Activated CD4-positive, CD25-positive, alpha-beta regulatory T cell treated with anti-CD3 and anti-CD28 coated beads, Interleukin-2, amount 50 U/mL, for 72 hours (primary cell): Measurements from ENCODE around the gene ADCY7.
"Not testable (repeated sequence)": the region's sequence is repeated elsewhere in the genome, so short reads cannot be mapped to it uniquely, and the experiment has no call there.

Experiments
- DNase-seq: peaks from one replicate; pipeline ENCODE4 v3.0.0; 2021

Gene ADCY7

DNA sequence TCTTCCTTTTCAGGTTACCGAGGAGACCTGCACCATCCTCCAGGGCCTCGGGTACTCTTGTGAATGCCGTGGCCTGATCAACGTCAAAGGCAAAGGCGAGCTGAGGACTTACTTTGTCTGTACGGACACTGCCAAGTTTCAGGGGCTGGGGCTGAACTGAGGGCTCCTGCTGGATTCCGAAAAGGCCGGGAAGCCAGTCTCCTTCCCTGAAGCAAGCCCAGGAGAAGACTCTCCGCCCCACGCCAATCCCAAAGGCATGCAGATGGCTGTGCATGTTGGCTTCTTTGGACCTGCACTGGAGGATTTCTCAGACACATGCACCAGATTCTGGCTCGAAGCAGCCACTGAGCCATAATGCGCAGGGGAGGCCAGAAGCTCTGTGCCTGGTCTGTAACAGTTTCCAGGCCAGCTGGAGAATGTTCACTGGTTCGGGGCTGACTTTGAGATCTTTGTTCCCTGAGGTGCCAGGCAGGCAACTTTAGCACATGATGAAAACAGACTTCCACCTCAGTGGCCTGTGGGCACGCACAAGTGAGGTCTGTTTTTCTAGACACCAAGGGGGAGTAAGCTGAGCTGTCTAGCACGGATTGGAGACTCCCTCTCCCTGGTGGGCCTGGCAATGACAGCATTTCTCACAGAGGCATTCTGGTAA is 49.1 kb downstream of the ADCY7 start:
- no peak for DNase-seq

DNA sequence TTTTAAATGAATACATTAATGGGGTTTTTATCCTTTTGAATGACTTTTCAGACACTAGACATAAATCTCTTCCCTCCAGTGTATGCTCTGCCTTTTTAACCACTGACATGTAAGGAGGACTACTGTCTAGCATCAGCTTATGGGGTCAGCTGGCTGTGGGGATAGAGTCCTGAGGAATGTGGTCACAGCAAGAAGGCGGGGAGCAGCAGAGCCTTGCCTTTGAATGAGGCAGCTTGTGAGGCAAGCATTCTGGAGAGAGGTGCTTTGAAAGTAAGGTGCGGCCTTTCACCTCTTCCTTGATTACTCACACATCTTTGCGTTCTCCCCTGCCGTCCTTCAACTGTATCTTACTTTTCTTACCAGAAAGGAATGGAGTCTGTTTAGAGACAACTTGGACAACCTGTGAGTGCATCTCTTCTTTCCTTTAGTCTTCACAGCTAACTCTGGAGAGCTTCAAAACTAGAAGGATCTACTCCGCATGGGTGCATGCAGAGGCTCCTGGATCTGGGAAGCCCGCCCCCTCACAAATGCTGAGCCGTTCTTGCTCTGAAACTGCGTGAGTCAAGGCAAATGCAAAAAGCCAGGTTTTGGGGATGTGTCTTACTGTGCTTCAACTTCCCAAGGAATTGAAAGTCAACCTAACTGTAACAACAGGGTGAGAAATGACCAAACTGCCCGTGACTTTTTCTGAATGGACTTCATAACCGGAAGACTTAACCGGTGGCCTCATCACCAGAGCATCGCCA is 49.9 kb downstream of the ADCY7 start:
- no peak for DNase-seq

DNA sequence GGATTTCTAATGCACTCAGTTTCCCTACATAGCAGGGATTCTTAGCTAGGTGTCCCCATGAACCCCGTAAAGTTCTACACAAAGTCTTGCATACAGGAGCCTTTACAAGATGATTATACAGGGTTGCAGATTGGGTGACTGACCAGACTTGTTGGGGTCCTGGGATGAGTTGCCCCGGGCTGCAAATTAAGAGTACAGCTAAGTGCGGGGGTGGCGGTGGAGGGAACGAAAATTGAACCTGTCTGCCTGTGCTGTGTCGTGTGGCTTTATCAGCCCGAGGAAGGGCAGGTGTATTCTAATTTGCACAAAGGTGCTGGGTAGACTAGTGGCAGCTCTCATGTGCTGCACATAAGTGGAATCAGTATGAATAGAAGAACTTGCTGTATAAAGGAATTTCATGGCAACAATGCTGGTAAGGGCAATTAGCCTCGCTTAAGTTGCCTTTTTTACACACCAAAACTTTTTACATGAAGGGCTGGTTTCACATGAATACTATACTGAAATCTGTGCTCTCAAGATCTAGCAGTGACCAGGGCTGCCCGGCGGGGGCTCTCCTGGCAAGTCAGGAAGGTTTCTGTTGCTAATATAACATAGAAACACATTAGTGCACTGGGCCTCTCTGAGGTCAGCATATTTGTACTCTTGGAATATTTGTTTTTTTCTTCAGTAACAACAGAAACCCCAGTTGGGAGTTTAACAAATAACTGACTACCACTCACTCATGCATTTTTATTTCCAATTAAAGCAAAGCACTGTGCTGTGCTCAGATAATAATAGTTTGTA is 50.7 kb downstream of the ADCY7 start:
- no peak for DNase-seq

DNA sequence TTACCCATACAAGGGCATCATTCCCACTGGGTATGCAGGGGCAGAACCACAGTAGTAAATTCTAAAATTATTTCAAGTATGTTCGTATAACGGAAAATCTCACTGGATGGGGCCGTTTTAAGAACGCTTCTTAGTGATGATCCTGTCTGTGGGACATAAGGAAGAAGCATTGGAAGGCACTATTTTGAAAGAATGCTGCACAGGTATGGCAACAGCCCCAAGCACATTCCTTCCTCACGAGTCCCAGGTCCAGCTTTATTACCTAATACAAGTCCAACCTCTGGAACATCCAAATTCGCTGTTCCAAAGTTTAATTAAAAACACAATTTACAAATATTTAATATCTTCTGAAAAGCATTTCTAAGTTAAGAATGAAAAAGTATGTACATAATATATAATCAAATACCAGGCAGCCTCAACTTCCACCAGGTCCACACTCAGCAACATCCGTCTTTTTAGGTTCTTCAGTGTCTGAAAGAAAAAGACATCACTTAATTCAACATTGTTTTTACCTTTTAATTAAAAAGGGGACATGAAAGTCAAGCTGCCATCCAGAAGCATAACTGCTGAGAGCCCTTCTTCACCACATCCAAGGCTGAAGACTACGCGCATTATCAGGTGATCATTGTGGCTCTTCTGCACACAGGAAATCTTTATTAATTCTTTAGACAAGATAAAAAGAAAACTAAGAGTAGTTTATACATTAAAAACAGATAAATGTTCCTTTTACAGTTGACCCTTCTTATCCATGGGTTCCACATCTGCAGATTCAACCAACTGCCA is 52.6 kb downstream of the ADCY7 start:
- DNase-seq, result no peak

DNA sequence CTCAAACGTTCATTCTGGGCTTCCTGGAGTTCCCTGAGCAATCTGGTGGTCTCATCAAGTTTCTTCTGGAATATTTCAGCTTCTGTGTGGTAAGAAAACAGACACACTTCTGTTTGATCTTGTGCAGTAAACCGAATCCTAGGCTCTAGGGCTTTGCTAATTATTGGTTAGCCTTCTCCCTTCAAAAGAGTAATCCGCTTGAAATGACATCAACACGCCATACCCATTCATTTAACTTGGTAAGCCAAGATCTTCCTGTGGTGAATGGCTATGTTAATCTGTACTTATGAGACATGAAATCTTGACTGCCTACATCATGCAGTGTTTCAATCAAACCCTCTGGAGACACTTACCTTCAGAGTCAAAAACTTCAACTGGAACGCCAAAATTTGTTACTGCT is 54.0 kb downstream of the ADCY7 start:
- no peak for DNase-seq

DNA sequence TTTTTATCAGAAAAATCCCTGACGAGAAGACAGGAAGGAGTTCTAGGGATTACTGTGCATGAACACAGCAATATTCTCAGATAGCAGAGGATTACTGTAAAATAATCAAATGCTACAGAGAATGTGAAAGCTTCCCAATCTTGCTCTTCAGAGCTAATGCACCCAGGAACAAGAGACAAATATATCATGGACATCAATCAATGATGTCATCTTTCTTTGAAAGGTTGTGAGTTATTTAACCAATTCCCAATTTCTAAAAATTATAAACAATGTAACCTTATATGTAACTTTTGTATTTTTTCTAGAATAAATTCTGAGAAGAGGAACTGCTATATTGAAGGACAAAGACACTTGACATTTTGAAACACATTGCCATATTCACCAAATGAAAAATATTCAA is 56.0 kb downstream of the ADCY7 start:
- no peak for DNase-seq

DNA sequence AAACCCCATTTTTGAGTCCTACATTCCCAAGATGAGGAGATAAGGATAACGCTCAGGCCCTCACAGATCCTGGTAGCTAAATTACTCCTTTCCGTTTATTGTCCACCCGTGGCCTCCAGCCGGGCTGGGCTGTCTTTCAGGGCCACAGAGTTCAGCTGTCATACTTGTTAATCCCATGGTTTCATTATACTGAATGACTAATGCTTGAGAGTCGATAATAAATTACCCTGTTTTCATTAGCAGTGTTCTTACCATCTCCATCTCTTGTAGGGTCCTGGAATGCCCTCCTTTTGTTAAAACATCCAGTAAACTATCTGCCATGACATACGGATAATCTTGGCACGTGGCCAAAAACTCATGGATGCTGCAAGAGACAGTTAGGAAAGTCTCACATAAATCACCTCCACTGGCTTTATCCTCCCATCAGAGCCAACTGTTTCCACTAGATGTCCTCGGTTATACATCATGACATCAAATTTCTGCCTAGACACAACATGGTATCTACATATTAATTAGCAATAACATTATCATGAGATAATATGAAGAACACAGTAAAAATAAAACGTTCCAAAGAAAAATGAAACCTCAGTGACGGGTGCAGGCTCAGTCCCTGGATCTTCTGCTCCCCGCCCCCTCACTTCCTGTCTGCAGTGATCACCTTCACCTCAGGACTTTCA is 57.1 kb downstream of the ADCY7 start:
- no peak for DNase-seq

DNA sequence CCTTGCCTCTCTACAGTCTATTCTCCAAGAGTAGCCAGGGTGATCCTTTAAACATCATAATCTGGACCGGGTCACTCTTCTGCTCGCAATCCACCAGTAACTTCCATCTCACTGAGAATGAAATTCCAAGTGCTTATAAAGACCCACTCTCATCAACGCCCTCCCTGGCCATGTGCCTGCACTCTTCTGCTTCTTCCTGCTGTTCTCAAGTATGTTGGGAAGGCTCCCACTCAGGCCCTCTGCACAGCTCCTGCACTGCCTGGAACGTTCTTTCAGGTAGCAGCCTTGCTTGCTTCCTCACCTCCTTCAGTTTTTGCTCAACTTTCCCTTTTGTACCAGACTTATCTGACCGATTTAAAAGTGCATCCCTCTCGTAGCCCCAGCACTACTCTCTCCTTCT is 58.0 kb downstream of the ADCY7 start:
- no peak for DNase-seq

DNA sequence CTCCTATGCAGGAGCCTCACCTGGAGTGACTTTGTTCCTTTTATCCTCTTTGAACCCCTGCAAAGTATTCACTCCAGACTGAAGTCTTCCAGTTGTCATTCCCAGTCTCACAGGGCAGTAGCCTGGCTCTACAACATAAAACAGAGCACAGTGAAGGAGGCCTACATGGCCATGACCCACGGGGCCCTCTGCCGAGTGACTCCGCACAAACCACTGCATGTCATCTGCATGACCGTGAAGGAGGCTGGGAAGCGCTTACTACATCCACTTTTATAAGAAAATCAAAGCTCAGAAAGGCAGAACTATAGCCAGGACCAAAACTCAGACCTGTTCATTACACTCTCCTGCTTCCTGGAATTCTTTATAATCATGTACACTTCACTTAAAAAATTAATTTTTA is 59.9 kb downstream of the ADCY7 start:
- no peak for DNase-seq

DNA sequence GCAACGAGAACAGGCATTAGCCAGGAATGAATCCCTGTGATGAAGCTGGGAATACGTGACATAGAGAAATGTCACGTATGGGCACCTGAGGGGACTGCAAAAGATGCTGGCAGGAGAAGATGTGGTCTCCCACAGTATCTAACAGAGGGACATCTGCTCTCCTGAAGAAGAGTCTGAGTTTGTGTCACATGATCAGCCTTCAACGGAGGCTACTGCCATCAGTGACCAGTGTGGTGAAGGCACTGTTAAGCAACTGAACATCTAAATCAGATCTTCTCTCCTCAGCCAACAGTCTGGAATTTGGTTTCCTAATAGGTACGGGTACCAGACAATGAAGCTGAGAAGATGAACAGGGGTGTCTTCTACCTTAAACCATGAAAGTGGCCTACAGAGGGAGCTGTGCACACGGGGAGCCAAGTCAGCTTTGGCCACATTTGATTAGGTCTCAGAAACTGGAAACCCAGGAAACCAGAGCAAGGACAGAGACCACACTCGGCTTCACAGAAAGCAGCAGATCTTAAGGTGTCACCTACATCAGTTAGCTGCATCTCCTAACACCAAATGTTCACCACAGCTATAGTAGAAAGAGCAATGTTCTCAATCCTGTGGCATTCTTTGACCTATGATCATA is 60.6 kb downstream of the ADCY7 start:
- no peak for DNase-seq

DNA sequence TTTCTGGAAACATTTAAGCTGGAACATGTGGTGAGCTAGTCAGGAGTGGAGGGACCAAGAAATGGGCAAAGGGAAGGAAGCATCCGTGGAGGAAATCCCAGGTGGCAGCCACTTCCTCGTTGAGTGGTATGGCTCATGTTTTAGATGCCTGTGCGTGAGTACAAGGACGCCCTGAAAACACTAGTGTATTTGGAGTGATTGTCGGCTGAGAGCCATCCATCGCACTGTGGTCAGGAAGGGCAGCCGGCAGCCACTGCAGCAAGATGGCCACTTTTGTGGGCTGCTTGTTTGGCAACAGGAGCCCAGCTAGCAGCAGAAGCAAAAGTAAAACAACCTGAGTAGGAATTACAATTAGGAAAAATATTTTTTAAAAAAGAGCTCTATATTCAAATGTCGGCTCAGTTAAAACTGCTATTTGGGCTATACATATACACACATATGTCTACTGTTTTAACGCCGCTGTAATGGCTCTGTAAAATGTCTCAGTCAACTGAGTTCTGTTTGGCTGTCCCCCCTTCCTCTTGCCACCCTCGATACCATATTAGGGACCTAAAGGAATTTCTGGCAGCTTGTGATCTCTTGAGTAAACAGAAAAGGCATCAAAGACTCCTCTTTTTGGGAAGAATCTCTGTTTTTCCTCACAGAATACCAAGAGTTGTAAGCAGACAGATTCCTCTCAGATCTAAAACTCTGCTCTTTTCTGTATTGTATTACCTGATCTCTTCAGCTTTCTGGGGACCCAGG is 63.3 kb downstream of the ADCY7 start:
- no peak for DNase-seq

DNA sequence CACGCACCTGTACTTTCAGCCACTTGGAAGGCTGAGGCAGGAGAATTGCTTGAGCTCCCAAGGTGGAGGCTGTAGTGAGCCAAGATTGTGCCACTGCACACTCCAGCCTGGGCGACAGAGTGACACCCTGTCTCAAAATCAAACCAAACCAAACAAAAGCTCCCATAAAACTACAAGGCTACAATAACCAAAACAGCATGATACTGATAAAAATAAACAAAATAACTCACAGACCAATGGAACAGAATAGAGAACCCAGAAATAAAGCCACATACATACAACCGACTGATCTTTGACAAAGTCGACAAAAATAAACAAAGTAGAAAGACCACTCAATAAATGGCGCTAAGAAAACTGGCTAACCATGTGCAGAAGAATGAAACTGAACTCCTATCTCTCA is 65.2 kb downstream of the ADCY7 start:
- DNase-seq, result no peak

DNA sequence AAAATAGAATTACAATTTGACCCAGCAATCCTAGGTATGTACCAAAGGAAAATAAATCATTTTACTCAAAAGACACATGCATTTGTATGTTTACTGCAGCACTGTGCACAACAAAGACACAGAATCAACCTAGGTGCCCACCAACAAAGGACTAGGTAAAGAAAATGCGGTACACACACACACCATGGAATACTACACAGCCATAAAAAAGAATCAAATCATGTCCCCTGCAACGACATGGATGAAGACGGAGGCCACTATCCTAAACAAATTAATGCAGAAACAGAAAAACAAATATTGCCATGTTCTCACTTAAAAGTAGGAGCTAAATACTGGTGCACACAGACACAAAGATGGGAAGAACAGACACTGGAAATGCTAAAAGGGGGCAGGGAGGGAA is 66.2 kb downstream of the ADCY7 start:
- no peak for DNase-seq

DNA sequence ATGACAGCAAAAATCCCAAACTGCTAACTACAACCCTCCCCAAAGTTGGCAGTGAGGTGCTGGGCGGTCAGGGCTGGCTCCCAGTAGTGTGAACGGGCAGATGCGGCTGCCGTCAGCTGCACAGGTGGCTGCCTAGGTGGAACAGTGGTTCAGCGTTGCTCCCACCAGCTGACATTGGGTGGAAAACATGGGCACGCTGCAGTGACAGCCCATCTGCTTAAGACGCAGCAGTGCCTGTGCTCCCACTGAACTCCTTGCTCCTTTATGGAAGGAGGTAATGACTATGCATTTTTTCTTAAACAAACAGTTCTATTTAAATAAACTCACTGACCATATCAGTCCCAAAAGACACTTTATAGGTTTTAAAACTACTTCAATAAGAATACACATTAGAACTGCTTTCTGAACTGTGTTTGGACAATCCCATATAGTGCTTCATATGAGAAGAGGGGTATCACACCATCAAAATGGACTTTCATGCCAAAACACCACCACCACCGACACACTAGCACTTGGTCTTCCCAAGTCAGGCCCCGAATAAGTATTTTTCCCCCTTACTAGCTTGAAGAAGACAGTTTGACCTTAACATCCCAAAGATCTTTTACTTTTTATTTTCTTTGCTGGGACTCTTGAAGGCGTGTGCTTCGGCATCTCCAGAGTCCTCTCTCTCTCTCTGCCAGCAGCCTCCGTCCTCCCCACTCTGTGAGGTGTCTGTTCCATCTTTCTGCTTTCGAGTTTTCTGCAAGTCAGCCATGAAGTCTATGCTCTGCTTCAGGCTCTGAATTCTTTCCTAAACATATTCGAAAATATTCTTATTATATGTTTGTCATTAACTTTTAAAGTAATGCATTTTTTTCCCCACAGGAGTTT is 68.0 kb downstream of the ADCY7 start:
- no peak for DNase-seq

DNA sequence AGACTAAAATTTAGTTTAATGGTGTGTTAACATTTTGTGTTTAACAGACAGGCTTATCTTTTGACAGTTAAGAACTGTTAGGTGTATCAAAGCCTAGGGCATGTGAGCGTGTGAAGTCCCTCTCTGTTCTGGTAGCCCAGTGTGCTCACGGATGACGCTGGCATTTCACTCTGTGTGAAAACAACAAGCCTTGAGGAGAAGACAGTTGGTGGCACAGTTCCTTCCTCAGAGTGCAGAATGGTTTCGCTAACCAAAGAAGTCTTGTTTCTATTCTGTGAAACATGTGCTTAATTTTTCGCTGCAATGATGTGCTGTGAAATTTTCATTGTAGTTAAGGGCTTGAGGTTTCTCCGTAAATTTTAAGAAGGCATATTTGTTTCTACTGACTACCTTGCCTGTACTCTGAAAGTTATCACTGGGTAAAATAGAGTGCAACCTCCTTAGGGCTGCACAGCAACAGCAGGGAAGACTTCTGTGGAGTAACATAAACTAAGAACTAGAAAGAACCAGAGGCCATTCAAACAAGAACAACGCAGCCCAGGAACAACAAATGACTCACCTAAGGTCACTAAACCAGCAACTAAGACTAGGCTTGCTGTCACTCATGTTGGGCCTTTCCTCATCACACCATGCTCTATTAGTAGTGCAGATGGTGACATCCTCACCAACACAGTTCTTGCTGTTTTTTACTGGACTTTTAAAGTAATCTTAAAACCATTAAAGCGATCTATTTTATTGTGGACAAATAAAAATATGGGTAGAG is 69.0 kb downstream of the ADCY7 start:
- DNase-seq, result no peak

DNA sequence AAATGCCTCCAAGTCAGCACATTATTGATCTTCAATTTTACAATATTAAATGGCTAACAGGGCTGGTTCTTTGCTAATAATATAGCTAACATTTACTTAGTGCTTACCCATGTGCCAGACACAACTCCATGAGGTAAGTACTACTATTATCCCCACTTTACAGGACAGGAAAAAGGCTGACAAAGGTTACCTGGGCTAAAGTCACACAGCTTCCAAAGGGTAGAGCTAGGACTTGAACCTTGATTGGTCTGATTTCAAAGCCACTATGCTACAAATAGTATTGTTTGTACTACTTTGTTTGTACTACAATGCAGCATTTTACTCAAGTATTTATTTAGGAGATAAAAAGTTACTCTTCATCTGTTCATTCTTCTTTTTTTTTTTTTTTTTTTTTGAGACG is 70.5 kb downstream of the ADCY7 start:
- no peak for DNase-seq

DNA sequence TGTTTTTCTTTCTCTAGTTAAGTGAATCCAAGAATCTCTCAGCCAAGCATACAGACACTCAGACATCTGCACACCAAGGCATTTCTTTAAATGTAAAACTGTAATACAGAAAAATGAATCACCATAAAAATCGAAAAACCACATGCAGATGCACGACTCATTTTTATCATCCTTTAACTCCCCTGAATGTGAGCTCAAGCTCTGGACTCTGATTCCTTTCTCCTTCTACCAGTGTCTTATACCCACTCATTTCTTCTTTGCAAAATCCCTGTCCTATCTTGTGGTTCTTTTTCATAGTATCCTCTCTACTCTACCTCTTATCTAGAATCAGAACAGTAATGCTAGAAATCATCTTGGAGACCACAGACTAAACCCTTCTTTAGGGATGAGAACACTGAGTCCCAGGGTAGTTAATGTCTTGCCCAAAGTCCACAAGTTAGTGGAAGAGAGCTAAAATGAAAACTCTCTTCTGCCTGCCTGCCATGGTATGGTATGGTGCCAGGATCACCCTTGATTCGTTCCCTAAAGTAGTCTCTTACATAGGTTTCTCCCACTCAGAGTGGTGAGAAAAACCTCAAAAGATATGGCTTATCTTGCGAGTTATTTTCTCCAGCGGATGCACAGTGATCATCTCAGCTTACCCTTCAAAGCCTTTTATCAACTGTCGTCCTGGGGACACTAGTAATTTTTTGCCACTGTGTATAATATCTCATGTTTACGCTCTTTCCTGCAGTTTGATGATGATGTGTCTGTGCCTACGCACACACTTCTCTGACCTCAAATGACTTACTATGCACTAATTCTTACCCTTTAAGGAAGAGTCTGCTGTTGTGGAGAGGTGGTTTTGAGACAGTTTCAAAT is 72.2 kb downstream of the ADCY7 start:
- no peak for DNase-seq

DNA sequence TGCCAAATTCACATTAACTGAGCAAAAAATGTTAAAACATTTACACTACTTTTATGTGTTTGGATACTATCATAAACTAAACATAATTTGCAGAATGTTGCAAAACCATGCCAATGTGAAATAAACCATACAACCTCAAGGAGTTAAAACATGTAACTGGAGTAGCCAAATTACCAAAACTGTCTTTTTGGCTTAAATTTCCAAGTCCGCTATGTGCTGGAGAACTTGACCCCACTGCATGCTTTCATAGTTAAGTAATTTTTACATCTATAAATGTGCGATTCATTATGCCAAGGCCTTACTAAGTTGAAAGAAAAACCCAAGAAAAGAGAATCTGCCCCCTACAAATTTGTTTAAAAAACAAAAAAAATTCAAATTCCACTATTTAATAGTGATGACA is 74.2 kb downstream of the ADCY7 start:
- DNase-seq, result no peak

DNA sequence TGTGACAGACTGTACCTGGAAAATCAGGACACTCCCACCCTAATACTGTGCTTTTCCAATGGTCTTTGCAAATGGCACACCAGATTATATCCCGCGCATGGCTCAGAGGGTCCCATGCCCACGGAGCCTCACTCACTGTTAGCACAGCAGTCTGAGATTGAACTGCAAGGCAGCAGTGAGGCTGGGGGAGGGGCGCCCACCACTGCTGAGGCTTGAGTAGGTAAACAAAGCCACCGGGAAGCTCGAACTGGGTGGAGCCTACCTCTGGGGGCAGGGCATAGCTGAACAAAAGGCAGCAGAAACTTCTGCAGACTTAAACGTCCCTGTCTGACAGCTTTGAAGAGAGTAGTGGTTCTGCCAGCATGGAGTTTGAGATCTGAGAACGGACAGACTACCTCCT is 77.2 kb downstream of the ADCY7 start:
- DNase-seq, result not testable (repeated sequence)
